Thyroid gland (tissue), 4 donors: ENCODE data around the gene MYMX. TPM values are rescaled to one million over a fixed set of nuclear protein-coding genes. Genes with fewer than 3 reads are reported as not detected.
A peak's percentile ranks its signal among the peaks of the same experiment; 100 is the strongest.

Experiments used
- DNase-seq, 2 donors: peaks; one replicate each; pipeline ENCODE4 v3.0.0-alpha.2; 2019
- H3K27ac ChIP-seq, 3 donors: fragments of 200-600 bp; sonication (generic); 1 replicate in 2 of 3; 2 replicates in 1 of 3; pipeline ENCODE4 v1.5.1; 2016 to 2019; ENCODE audit warnings: mild to moderate bottlenecking in 1 of 3, moderate library complexity in 1 of 3
- H3K27me3 ChIP-seq: fragments of 200-600 bp; sonication (generic); one replicate; pipeline ENCODE4 v1.5.1; 2019
- H3K36me3 ChIP-seq, 2 donors: fragments of 200-600 bp; sonication (generic); one replicate each; pipeline ENCODE4 v1.5.1; 2016 to 2019
- H3K4me1 ChIP-seq, 2 donors: fragments of 200-600 bp; sonication (generic); one replicate each; pipeline ENCODE4 v1.5.1; 2017 to 2019
- H3K4me3 ChIP-seq, 3 donors: fragments of 200-600 bp; sonication (generic); replicated peaks in 1 of 3; 1 replicate in 2 of 3; 2 replicates in 1 of 3; pipeline ENCODE4 v1.5.1; 2016; ENCODE audit warnings: mild to moderate bottlenecking in 1 of 3
- H3K9me3 ChIP-seq: fragments of 200-600 bp; sonication (generic); one replicate; pipeline ENCODE4 v1.5.1; 2017
- CTCF ChIP-seq, 6 experiments: fragments of 200-600 bp in 3 of 6; fragments of 450-650 bp in 3 of 6; sonication (generic) in 3 of 6; IDR thresholded peaks; one replicate each; pipeline ENCODE4 v1.5.1; 2016 to 2019; ENCODE audit warnings: antibody characterized with exemption in 6 of 6, mild to moderate bottlenecking in 2 of 6, inconsistent platforms in 1 of 6, moderate library complexity in 1 of 6
- POLR2A ChIP-seq, 2 donors: fragments of 450-650 bp; IDR thresholded peaks; one replicate each; pipeline ENCODE4 v1.6.1; 2017; ENCODE audit warnings: antibody characterized with exemption in 2 of 2, mild to moderate bottlenecking in 2 of 2, moderate library complexity in 1 of 2
- WGBS, 2 donors: methylation state at CpG; one replicate each; pipeline ENCODE4 v1.1.5; 2017; 5-methylcytosine and 5-hydroxymethylcytosine counted together
- intact Hi-C: fragments of 100-400 bp; cut with DNase I; formaldehyde crosslinking; loops from one replicate; pipeline ENCODE4 v1.15.1; 2023
- microRNA counts, 2 donors: library from miRNA; unstranded; fragments of <30 nt; microRNA quantifications; one replicate each; lab custom pipeline; 2016 to 2017
- small RNA-seq: library from RNA; depleted of rRNA; stranded (forward); fragments of <200 nt; gene quantifications from one replicate; pipeline ENCODE3, GENCODE V24; 2016
- total RNA-seq, 4 donors: library from RNA; depleted of rRNA; stranded (reverse); fragments of >200 nt; gene quantifications; one replicate each; pipeline ENCODE4 v1.2.3, GENCODE V29; 2016

The MYMX gene
- total RNA-seq, 4 donors from 2014 or later, result not detected

DNA sequence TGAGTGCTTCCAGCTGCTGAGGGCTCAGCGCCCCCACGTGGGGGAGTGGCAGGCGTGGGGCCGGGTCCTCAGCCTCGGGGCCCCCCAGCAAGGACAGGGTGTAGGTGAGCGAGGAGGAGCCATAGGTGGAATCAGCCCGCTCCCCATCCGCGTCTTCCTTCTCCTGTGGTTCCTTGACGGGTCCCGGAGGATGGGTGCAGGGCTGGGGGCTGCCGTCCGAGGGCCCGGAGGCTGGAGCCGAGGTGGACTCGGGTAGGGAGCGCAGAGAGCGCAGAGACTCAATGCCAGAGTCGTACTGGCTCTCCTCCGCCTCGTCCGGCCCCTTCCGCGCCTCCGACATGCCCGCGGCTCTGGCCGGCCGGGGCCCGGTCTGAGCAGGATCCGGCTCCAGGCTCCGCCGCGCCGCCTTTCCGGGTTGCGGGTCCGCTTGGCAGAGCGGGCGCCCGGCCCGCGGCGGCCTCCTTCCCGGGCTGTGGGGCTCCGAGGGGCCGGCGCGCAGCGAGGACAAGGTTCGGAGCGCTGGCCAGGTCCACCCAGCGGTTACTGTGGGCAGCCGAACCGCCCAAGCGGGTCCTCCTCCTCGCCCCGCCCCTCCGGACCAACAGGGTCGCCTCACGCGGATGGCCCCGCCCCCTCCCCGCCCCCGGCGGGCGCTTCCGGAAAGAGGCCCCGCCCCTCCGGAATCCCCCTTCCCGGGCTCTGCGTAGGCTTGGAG is 48.4 kb downstream of the MYMX start, which contains the start of gene NFKBIE:
TSS of gene NFKBIE (minus strand) at position 545 of the 715 bp plus-strand sequence. CDS start at position 340, 205 bp downstream.
- peak within 1 kb of the TSS; percentile 77 to 83 (median 82) for H3K4me3 ChIP-seq
- H3K36me3 ChIP-seq, result peaks cover 0 to under 1% of the 10 kb centered on the region in 2 donors
- no peaks in the 10 kb centered on the region for H3K27me3 ChIP-seq
- WGBS, 2 donors, result 0% methylated on average over 4 to 8 of the region's 72 CpGs
- intact Hi-C loops, result loop anchor here (5.0 kb wide), 1 partner anchor 117 kb away; no protein-coding TSS in a partner anchor
- TF ChIP-seq POLR2A (IDR thresholded peaks at IDR 0.05) (peak; percentile 76 to 91), CTCF (IDR thresholded peaks at IDR 0.05) (peak in 3 of 6 experiments; percentile 20 to 25 (median 21))
- DNase-seq, result peak; percentile 98 to 99
- H3K27ac ChIP-seq, result peak within 1 kb of the TSS; percentile 60 to 90 (median 81)
- no peaks in the 10 kb centered on the region for H3K9me3 ChIP-seq
- H3K4me1 ChIP-seq, result peaks cover 27 to 30% of the 10 kb centered on the region in 2 donors

DNA sequence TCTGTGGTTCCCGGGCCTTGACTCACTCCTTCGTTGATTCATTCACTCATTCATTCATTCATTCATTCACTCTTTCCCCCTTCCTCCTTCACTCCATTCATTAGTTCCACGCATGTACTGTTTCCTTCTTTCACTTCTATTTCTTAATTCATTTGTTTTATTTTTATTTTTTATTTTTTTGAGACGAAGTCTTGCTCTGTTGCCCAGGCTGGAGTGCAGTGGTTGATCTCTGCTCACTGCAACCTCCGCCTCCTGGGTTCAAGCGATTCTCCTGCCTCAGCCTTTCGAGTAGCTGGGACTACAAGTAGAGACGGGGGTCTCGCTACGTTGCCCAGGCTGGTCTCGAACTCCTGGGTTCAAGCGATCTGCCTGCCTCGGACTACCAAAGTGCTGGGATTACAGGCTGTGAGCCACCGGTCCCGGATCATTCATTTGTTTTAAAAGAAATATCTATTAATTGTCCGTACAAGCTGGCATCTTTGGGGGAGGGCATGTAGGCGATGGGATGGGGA is 49.1 kb downstream of the MYMX start:
- WGBS, 2 donors, result 64 to 67% methylated on average over 17 of the region's 17 CpGs
- intact Hi-C loops, result loop anchor here (5.0 kb wide), 1 partner anchor 117 kb away; no protein-coding TSS in a partner anchor

GRCh38 chr6:44266347-44266746 is 49.6 kb downstream of the MYMX start:
- Histone ChIP-seq H3K27ac (no peak overlapping the region), H3K9me3 (no peaks in the 10 kb centered on the region), H3K4me3 (no peak overlapping the region), H3K27me3 (no peaks in the 10 kb centered on the region), H3K4me1 (peaks cover 27 to 34% of the 10 kb centered on the region in 2 donors), H3K36me3 (no peaks in the 10 kb centered on the region)
- TF ChIP-seq CTCF (IDR thresholded peaks at IDR 0.05) (no peak), POLR2A (IDR thresholded peaks at IDR 0.05) (no peak)
- DNase-seq, result no peak
- intact Hi-C loops, result loop anchor here (5.0 kb wide), 1 partner anchor 116 kb away; no protein-coding TSS in a partner anchor
- 79 to 81% methylated on average over 3 of the region's 3 CpGs for WGBS, 2 donors

More for the DNA sequence above, 49.1 kb downstream of the MYMX start:
- Histone ChIP-seq H3K36me3 (no peaks in the 10 kb centered on the region), H3K4me1 (peaks cover 27 to 34% of the 10 kb centered on the region in 2 donors), H3K27me3 (no peaks in the 10 kb centered on the region), H3K27ac (peak overlapping the region in 1 of 3 donors; percentile 81), H3K4me3 (peak overlapping the region in 1 of 3 donors; percentile 83), H3K9me3 (no peaks in the 10 kb centered on the region)
- TF ChIP-seq CTCF (IDR thresholded peaks at IDR 0.05) (no peak), POLR2A (IDR thresholded peaks at IDR 0.05) (no peak)
- DNase-seq, result no peak

GRCh38 chr6:44267252-44267651 is 50.5 kb downstream of the MYMX start:
- DNase-seq, result no peak
- Histone ChIP-seq H3K36me3 (no peaks in the 10 kb centered on the region), H3K27me3 (no peaks in the 10 kb centered on the region), H3K4me3 (no peak overlapping the region), H3K27ac (no peak overlapping the region), H3K9me3 (no peaks in the 10 kb centered on the region), H3K4me1 (peaks cover 27 to 32% of the 10 kb centered on the region in 2 donors)
- WGBS, 2 donors, result 74% methylated on average over 10 of the region's 10 CpGs
- TF ChIP-seq POLR2A (IDR thresholded peaks at IDR 0.05) (no peak), CTCF (IDR thresholded peaks at IDR 0.05) (no peak)
- intact Hi-C loops, result loop anchor here (5.0 kb wide), 1 partner anchor 115 kb away; no protein-coding TSS in a partner anchor

MicroRNA genes within 50 kb of the gene (microRNA counts, 767-probe panel; counts per million panel counts)
- 0 counts per million in 2 donors for microRNA hsa-miR-4647 (lab: Ali Mortazavi, UCI)

Small RNAs within 50 kb of the gene (small RNA-seq; reads per million reads assigned to genes)
- not detected for gene RN7SL811P

Other genes with a start within 250 kb of the MYMX start
- gene MRPL14, start 89.5 kb upstream of the MYMX start, total RNA-seq, result 10 to 100 TPM; 26.5 to 80.5 (median 31.1) TPM
- 10 to 100 TPM; 21.6 to 41.7 (median 29.3) TPM for gene TMEM63B, start 89.4 kb upstream of the MYMX start, total RNA-seq
- gene CAPN11, start 58.1 kb upstream of the MYMX start, total RNA-seq, result 1 to 10 TPM in 1 of 4 donors, under 1 TPM in 1, not detected in 2; 0.22 to 1.7 TPM
- 10 to 100 TPM; 39.7 to 83.3 (median 55.8) TPM for gene SLC29A1, start 6.7 kb downstream of the MYMX start, total RNA-seq
- 100 to 1,000 TPM; 556 to 669 (median 586) TPM for gene HSP90AB1, start 30.2 kb downstream of the MYMX start, total RNA-seq
- gene SLC35B2, start 40.6 kb downstream of the MYMX start, total RNA-seq, result 10 to 100 TPM; 28.5 to 46.5 (median 41.8) TPM
- 10 to 100 TPM in 2 of 4 donors, 1 to 10 TPM in 2; 5.1 to 16.9 (median 13.2) TPM for gene NFKBIE, start 48.6 kb downstream of the MYMX start, total RNA-seq
- gene TMEM151B, start 53.5 kb downstream of the MYMX start, total RNA-seq, result not detected
- 10 to 100 TPM in 3 of 4 donors, 1 to 10 TPM in 1; 9.7 to 18.0 (median 14.2) TPM for gene AARS2, start 96.4 kb downstream of the MYMX start, total RNA-seq
- not detected for gene SPATS1, start 125.7 kb downstream of the MYMX start, total RNA-seq
- 10 to 100 TPM; 17.8 to 24.7 (median 20.8) TPM for gene CDC5L, start 170.8 kb downstream of the MYMX start, total RNA-seq